KMS-11 (cell line): Measurements from ENCODE around the gene DNAJC18.

ENCODE experiments used
- H2AFZ ChIP-seq: fragments of 200-600 bp; sonication (generic); 2 replicates; pipeline ENCODE4 v1.6.1; 2016; ENCODE audit warnings: antibody characterized with exemption, mixed run types, low read depth
- H3K27ac ChIP-seq: fragments of 200-600 bp; sonication (generic); 2 replicates; pipeline ENCODE4 v1.6.1; 2016; ENCODE audit warnings: mild to moderate bottlenecking, mixed run types
- H3K27me3 ChIP-seq: fragments of 200-600 bp; sonication (generic); 2 replicates; pipeline ENCODE4 v1.6.1; 2017; ENCODE audit warnings: mild to moderate bottlenecking, low read depth, mixed run types, moderate library complexity; ENCODE audit not compliant: insufficient read depth
- H3K36me3 ChIP-seq: fragments of 200-600 bp; sonication (generic); 2 replicates; pipeline ENCODE4 v1.6.1; 2017; ENCODE audit warnings: mild to moderate bottlenecking, mixed run types; ENCODE audit not compliant: insufficient read depth
- H3K4me1 ChIP-seq: fragments of 200-600 bp; sonication (generic); 2 replicates; pipeline ENCODE4 v1.6.1; 2016; ENCODE audit warnings: mild to moderate bottlenecking, low read depth, mixed run types; ENCODE audit not compliant: poor library complexity, severe bottlenecking
- H3K4me2 ChIP-seq: fragments of 200-600 bp; sonication (generic); 2 replicates; pipeline ENCODE4 v1.7.0; 2016; ENCODE audit warnings: mild to moderate bottlenecking, mixed run types
- H3K4me3 ChIP-seq: fragments of 200-600 bp; sonication (generic); IDR thresholded peaks from 2 replicates; pipeline ENCODE4 v1.6.1; 2017; ENCODE audit warnings: low read depth, low read length, mixed read lengths; ENCODE audit not compliant: insufficient read depth
- H3K79me2 ChIP-seq: fragments of 200-600 bp; sonication (generic); 2 replicates; pipeline ENCODE4 v1.6.1; 2016; ENCODE audit warnings: low read depth, mixed run types; ENCODE audit not compliant: insufficient read depth
- H3K9ac ChIP-seq: fragments of 200-600 bp; sonication (generic); 2 replicates; pipeline ENCODE4 v1.6.1; 2016; ENCODE audit warnings: mild to moderate bottlenecking, mixed run types
- H4K20me1 ChIP-seq: fragments of 200-600 bp; sonication (generic); 2 replicates; pipeline ENCODE4 v1.6.1; 2016; ENCODE audit warnings: mild to moderate bottlenecking, mixed run types; ENCODE audit not compliant: insufficient read depth
- CTCF ChIP-seq: fragments of 200-600 bp; sonication (generic); conservative IDR thresholded peaks from 2 replicates; pipeline ENCODE4 v1.6.1; 2017; ENCODE audit warnings: low read depth, mild to moderate bottlenecking, antibody characterized with exemption, low read length, moderate library complexity, mixed read lengths

DNAJC18 gene

GRCh38 chr5:139415221-139415861 lies 24.0 kb downstream of the DNAJC18 start:
- no peaks in the 10 kb centered on the region for H3K79me2 ChIP-seq
- peak overlapping the region; percentile 46 for H2AFZ ChIP-seq
- H3K36me3 ChIP-seq = no peaks in the 10 kb centered on the region
- peak overlapping the region; percentile 94 for H3K4me2 ChIP-seq
- peak overlapping the region; percentile 65; the same call in 1 of the 2 replicates for H3K9ac ChIP-seq
- H3K4me1 ChIP-seq = peaks cover 85% of the 10 kb centered on the region
- no peaks in the 10 kb centered on the region for H4K20me1 ChIP-seq
- H3K27me3 ChIP-seq = no peaks in the 10 kb centered on the region
- H3K4me3 ChIP-seq = no peak overlapping the region
- TF ChIP-seq CTCF = no peak
- peak overlapping the region; percentile 94 for H3K27ac ChIP-seq

- no peaks in the 10 kb centered on the region for H3K27me3 ChIP-seq
- no peaks in the 10 kb centered on the region for H3K36me3 ChIP-seq
- H3K4me1 ChIP-seq = peaks cover 78% of the 10 kb centered on the region
- H3K27ac ChIP-seq = peak overlapping the region; percentile 94
- no peaks in the 10 kb centered on the region for H4K20me1 ChIP-seq
- H3K79me2 ChIP-seq = no peaks in the 10 kb centered on the region
- peak overlapping the region; percentile 46 for H2AFZ ChIP-seq
- H3K4me2 ChIP-seq = peak overlapping the region; percentile 94
- peak overlapping the region; percentile 65 for H3K9ac ChIP-seq
- no peak overlapping the region for H3K4me3 ChIP-seq
- no peak for TF ChIP-seq CTCF
Measured at GRCh38 chr5:139414581-139415130, 24.7 kb downstream of the DNAJC18 start.

GRCh38 chr5:139413963-139414362 lies 25.4 kb downstream of the DNAJC18 start:
- no peaks in the 10 kb centered on the region for H3K36me3 ChIP-seq
- no peaks in the 10 kb centered on the region for H3K79me2 ChIP-seq
- H3K27me3 ChIP-seq = no peaks in the 10 kb centered on the region
- peak overlapping the region; percentile 94 for H3K4me2 ChIP-seq
- TF ChIP-seq CTCF = no peak
- H2AFZ ChIP-seq = peak overlapping the region; percentile 46
- H3K4me3 ChIP-seq = no peak overlapping the region
- H3K9ac ChIP-seq = peak overlapping the region; percentile 65
- H3K4me1 ChIP-seq = peaks cover 71% of the 10 kb centered on the region
- no peaks in the 10 kb centered on the region for H4K20me1 ChIP-seq
- H3K27ac ChIP-seq = peak overlapping the region; percentile 94

- peaks cover 63% of the 10 kb centered on the region for H3K4me1 ChIP-seq
- H4K20me1 ChIP-seq = no peaks in the 10 kb centered on the region
- H3K36me3 ChIP-seq = no peaks in the 10 kb centered on the region
- no peak overlapping the region for H3K4me3 ChIP-seq
- peak overlapping the region; percentile 94 for H3K4me2 ChIP-seq
- H3K27me3 ChIP-seq = no peaks in the 10 kb centered on the region
- H3K9ac ChIP-seq = peak overlapping the region; percentile 65; the same call in 1 of the 2 replicates
- H3K27ac ChIP-seq = peak overlapping the region; percentile 94
- H3K79me2 ChIP-seq = no peaks in the 10 kb centered on the region
- TF ChIP-seq CTCF = no peak
- H2AFZ ChIP-seq = no peak overlapping the region
Measured at GRCh38 chr5:139413153-139413552, 26.2 kb downstream of the DNAJC18 start.
